ENCODE data around the gene STXBP6. TPM values are rescaled to one million over a fixed set of nuclear protein-coding genes. Genes with fewer than 3 reads are reported as not detected.
A peak's percentile ranks its signal among the peaks of the same experiment; 100 is the strongest.

Gene STXBP6
- total RNA-seq, 4 donors from 2014 or later: 2.6 to 5.5 (median 4.4) TPM

GRCh38 chr14:24959791-24960331, 90.1 kb downstream of the STXBP6 start:
- intact Hi-C loops (cut with DNase I; ENCODE audit: low total_unique reads): no loop called here
- ATAC-seq (peak in 1 of 2 donors; percentile 30), DNase-seq (no peak)
- H3K9me3 ChIP-seq: no peaks in the 10 kb centered on the region
- peaks cover 9 to 32% of the 10 kb centered on the region in 2 donors for H3K4me1 ChIP-seq
- H3K27me3 ChIP-seq: no peaks in the 10 kb centered on the region
- in situ Hi-C loops (cut with MboI; ENCODE audit: low sequenced_read_pairs in 4 of 4): no loop called here
- H3K27ac ChIP-seq: peak overlapping the region in 3 of 4 donors; percentile 33 to 61 (median 46)
- TF ChIP-seq CTCF (IDR thresholded peaks at IDR 0.05 in 4 of 5, conservative IDR thresholded peaks at IDR 0.05 in 1 of 5) (no peak), POLR2A (IDR thresholded peaks at IDR 0.05) (no peak)
- H3K4me3 ChIP-seq: no peak overlapping the region
- H3K36me3 ChIP-seq: no peaks in the 10 kb centered on the region

DNA sequence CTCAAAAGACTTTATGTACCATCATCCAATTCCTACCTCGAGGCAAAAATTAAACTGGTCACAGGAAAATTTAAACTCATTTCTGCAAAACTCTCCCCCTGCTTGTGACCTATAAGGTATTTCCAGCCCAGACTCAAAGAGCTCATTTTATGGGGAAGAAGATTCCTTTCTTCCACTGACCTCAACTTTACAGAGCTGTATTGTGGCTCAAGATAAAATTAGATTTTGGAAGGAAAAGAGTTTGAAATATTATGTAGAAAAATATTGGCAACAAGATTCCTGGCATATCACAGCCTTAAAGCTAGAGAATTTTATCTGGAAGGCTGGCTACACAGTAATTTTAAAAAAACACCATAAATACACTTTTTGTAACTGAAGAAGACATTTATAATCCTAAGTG, 91.7 kb downstream of the STXBP6 start:
- Histone ChIP-seq H3K4me3 (no peak overlapping the region), H3K4me1 (peaks cover 9 to 28% of the 10 kb centered on the region in 2 donors), H3K9me3 (no peaks in the 10 kb centered on the region), H3K27ac (peak overlapping the region in 2 of 4 donors; percentile 28 to 33), H3K27me3 (no peaks in the 10 kb centered on the region), H3K36me3 (no peaks in the 10 kb centered on the region)
- intact Hi-C loops (cut with DNase I; ENCODE audit: low total_unique reads): no loop called here
- no peak for ATAC-seq
- TF ChIP-seq POLR2A (IDR thresholded peaks at IDR 0.05) (no peak), CTCF (IDR thresholded peaks at IDR 0.05 in 4 of 5, conservative IDR thresholded peaks at IDR 0.05 in 1 of 5) (no peak)
- in situ Hi-C loops (cut with MboI; ENCODE audit: low sequenced_read_pairs in 4 of 4): no loop called here
- DNase-seq: no peak

DNA sequence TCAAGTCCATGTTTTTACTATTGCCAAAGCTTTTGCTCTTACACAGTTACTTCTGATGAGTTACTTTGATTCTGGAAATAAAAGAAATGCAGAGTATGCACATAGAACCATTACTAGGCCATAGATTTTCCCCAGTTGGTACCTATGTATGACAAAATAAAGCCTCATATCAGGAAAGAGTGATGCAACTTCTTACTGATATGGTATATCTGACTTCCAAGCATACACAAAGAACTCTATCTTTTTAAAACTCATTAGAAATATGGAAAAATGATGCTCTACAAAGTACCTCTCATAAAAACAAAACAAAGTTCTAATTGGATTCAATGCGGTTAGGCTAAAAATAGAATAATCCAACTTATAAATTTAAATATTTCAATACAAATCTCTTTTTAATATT, 92.1 kb downstream of the STXBP6 start:
- intact Hi-C loops (cut with DNase I; ENCODE audit: low total_unique reads) (no loop called here), in situ Hi-C loops (cut with MboI; ENCODE audit: low sequenced_read_pairs in 4 of 4) (no loop called here)
- Histone ChIP-seq H3K36me3 (no peaks in the 10 kb centered on the region), H3K27ac (no peak overlapping the region), H3K27me3 (no peaks in the 10 kb centered on the region), H3K4me1 (peaks cover 9 to 28% of the 10 kb centered on the region in 2 donors), H3K4me3 (no peak overlapping the region), H3K9me3 (no peaks in the 10 kb centered on the region)
- ATAC-seq (no peak), DNase-seq (no peak)
- TF ChIP-seq CTCF (IDR thresholded peaks at IDR 0.05 in 4 of 5, conservative IDR thresholded peaks at IDR 0.05 in 1 of 5) (no peak), POLR2A (IDR thresholded peaks at IDR 0.05) (no peak)

- Histone ChIP-seq H3K36me3 (no peaks in the 10 kb centered on the region), H3K4me1 (peaks cover 9 to 28% of the 10 kb centered on the region in 2 donors), H3K27ac (no peak overlapping the region), H3K9me3 (no peaks in the 10 kb centered on the region), H3K27me3 (no peaks in the 10 kb centered on the region), H3K4me3 (no peak overlapping the region)
- intact Hi-C loops (cut with DNase I; ENCODE audit: low total_unique reads): no loop called here
- DNase-seq (no peak), ATAC-seq (no peak)
- in situ Hi-C loops (cut with MboI; ENCODE audit: low sequenced_read_pairs in 4 of 4): no loop called here
- TF ChIP-seq POLR2A (IDR thresholded peaks at IDR 0.05): no peak
These were observed 93.8 kb downstream of the STXBP6 start for GRCh38 chr14:24956104-24956503.

GRCh38 chr14:24954700-24955037, 95.3 kb downstream of the STXBP6 start:
- intact Hi-C loops (cut with DNase I; ENCODE audit: low total_unique reads): no loop called here
- in situ Hi-C loops (cut with MboI; ENCODE audit: low sequenced_read_pairs in 4 of 4): no loop called here
- no peak for ATAC-seq
- Histone ChIP-seq H3K36me3 (no peaks in the 10 kb centered on the region), H3K27ac (no peak overlapping the region), H3K27me3 (no peaks in the 10 kb centered on the region), H3K4me3 (no peak overlapping the region), H3K9me3 (no peaks in the 10 kb centered on the region), H3K4me1 (peaks cover 9 to 16% of the 10 kb centered on the region in 2 donors)
- DNase-seq: no peak
- TF ChIP-seq CTCF (IDR thresholded peaks at IDR 0.05 in 4 of 5, conservative IDR thresholded peaks at IDR 0.05 in 1 of 5) (no peak), POLR2A (IDR thresholded peaks at IDR 0.05) (no peak)
